ENCODE results near the gene CMTR1. TPM values are rescaled to one million over a fixed set of nuclear protein-coding genes. Genes with fewer than 3 reads are reported as not detected.

The CMTR1 gene
- total RNA-seq, 2 experiments from 2014 or later = 97.7 to 99.7 TPM

- Mint-ChIP-seq H3K27ac (peak overlapping the region; percentile 97), H3K4me1 (peaks cover 65% of the 10 kb centered on the region), H3K9me3 (no peaks in the 10 kb centered on the region), H3K4me3 (no peak overlapping the region), H3K27me3 (no peaks in the 10 kb centered on the region), H3K36me3 (ENCODE audit: low read depth) (peaks cover 7% of the 10 kb centered on the region)
- ChIA-PET CTCF (interaction anchor here (1.2 to 4.6 kb wide), 4 partner anchors 8 to 13 kb away, joined by 3 to 33 read pairs (median 9); no protein-coding TSS in a partner anchor), POLR2A (interaction anchor here (0.7 to 10.5 kb wide), 9 partner anchors 9 to 629 kb away, joined by 3 to 225 read pairs (median 5); partner anchors contain the start of genes CMTR1, TBC1D22B, TMEM217 and ZFAND3)
- DNase-seq = peak; percentile 55
Observed at GRCh38 chr6:37502703-37503291, 69.8 kb downstream of the CMTR1 start.

GRCh38 chr6:37503309-37503965, 70.4 kb downstream of the CMTR1 start:
- Mint-ChIP-seq H3K27me3 (no peaks in the 10 kb centered on the region), H3K9me3 (no peaks in the 10 kb centered on the region), H3K4me3 (no peak overlapping the region), H3K4me1 (peaks cover 65% of the 10 kb centered on the region), H3K27ac (peak overlapping the region; percentile 97), H3K36me3 (ENCODE audit: low read depth) (peaks cover 3% of the 10 kb centered on the region)
- DNase-seq = no peak
- CTCF ChIA-PET = interaction anchor here (0.6 to 4.6 kb wide), 5 partner anchors 9 to 231 kb away, joined by 3 to 33 read pairs (median 6); no protein-coding TSS in a partner anchor
- POLR2A ChIA-PET = interaction anchor here (0.6 to 10.5 kb wide), 9 partner anchors 9 to 630 kb away, joined by 3 to 225 read pairs (median 3); partner anchors contain the start of genes CMTR1, TBC1D22B and TMEM217

- CTCF ChIA-PET = interaction anchor here (0.6 to 1.9 kb wide), 3 partner anchors 10 to 231 kb away, joined by 3 to 6 read pairs (median 4); no protein-coding TSS in a partner anchor
- H3K36me3 Mint-ChIP-seq (ENCODE audit: low read depth) = peaks cover 3% of the 10 kb centered on the region
- H3K27me3 Mint-ChIP-seq = no peaks in the 10 kb centered on the region
- POLR2A ChIA-PET = interaction anchor here (0.6 to 10.5 kb wide), 6 partner anchors 9 to 452 kb away, joined by 3 to 225 read pairs (median 12); partner anchors contain the start of gene CMTR1
- no peaks in the 10 kb centered on the region for H3K9me3 Mint-ChIP-seq
- no peak for DNase-seq
- H3K27ac Mint-ChIP-seq = no peak overlapping the region
- peaks cover 63% of the 10 kb centered on the region for H3K4me1 Mint-ChIP-seq
- no peak overlapping the region for H3K4me3 Mint-ChIP-seq
Observed at GRCh38 chr6:37504024-37504423, 71.0 kb downstream of the CMTR1 start.

GRCh38 chr6:37506479-37506878, 73.5 kb downstream of the CMTR1 start:
- Mint-ChIP-seq H3K27me3 (no peaks in the 10 kb centered on the region), H3K27ac (no peak overlapping the region), H3K36me3 (ENCODE audit: low read depth) (no peaks in the 10 kb centered on the region), H3K9me3 (no peaks in the 10 kb centered on the region), H3K4me1 (peaks cover 45% of the 10 kb centered on the region), H3K4me3 (no peak overlapping the region)
- no peak for DNase-seq
- POLR2A ChIA-PET = interaction anchor here (0.6 to 10.5 kb wide), 2 partner anchors 11 to 74 kb away, joined by 3 to 225 read pairs; partner anchors contain the start of gene CMTR1
- CTCF ChIA-PET = interaction anchor here (0.8 kb wide), 1 partner anchor 59 kb away, joined by 3 read pairs; no protein-coding TSS in a partner anchor

- H3K9me3 Mint-ChIP-seq = no peaks in the 10 kb centered on the region
- H3K27ac Mint-ChIP-seq = no peak overlapping the region
- H3K27me3 Mint-ChIP-seq = no peaks in the 10 kb centered on the region
- ChIA-PET POLR2A (interaction anchor here (10.5 kb wide), 1 partner anchor 10 kb away, joined by 225 read pairs; no protein-coding TSS in a partner anchor), CTCF (interaction anchor here (0.6 to 0.8 kb wide), 2 partner anchors 59 to 610 kb away, joined by 3 read pairs; no protein-coding TSS in a partner anchor)
- no peaks in the 10 kb centered on the region for H3K36me3 Mint-ChIP-seq (ENCODE audit: low read depth)
- DNase-seq = no peak
- H3K4me1 Mint-ChIP-seq = peaks cover 39% of the 10 kb centered on the region
- no peak overlapping the region for H3K4me3 Mint-ChIP-seq
Observed at GRCh38 chr6:37507077-37507476, 74.1 kb downstream of the CMTR1 start.

GRCh38 chr6:37507690-37508421, 74.8 kb downstream of the CMTR1 start:
- POLR2A ChIA-PET = interaction anchor here (1.0 to 10.5 kb wide), 4 partner anchors 8 to 190 kb away, joined by 3 to 225 read pairs (median 6); partner anchors contain the start of genes CCDC167 and MDGA1
- Mint-ChIP-seq H3K27me3 (no peaks in the 10 kb centered on the region), H3K9me3 (no peaks in the 10 kb centered on the region), H3K27ac (peak overlapping the region; percentile 30), H3K4me3 (no peak overlapping the region), H3K36me3 (ENCODE audit: low read depth) (no peaks in the 10 kb centered on the region), H3K4me1 (peaks cover 32% of the 10 kb centered on the region)
- DNase-seq = peak; percentile 47
- CTCF ChIA-PET = interaction anchor here (0.7 kb wide), 1 partner anchor 185 kb away, joined by 3 read pairs; no protein-coding TSS in a partner anchor

GRCh38 chr6:37511201-37511600, 78.2 kb downstream of the CMTR1 start:
- Mint-ChIP-seq H3K9me3 (no peaks in the 10 kb centered on the region), H3K4me3 (no peak overlapping the region), H3K27ac (no peak overlapping the region), H3K27me3 (no peaks in the 10 kb centered on the region), H3K4me1 (peaks cover 44% of the 10 kb centered on the region), H3K36me3 (ENCODE audit: low read depth) (no peaks in the 10 kb centered on the region)
- ChIA-PET POLR2A (interaction anchor here (1.6 to 1.8 kb wide), 2 partner anchors 9 to 16 kb away, joined by 4 to 6 read pairs; no protein-coding TSS in a partner anchor), CTCF (no interaction called here)
- DNase-seq = no peak

- Mint-ChIP-seq H3K27me3 (no peaks in the 10 kb centered on the region), H3K36me3 (ENCODE audit: low read depth) (no peaks in the 10 kb centered on the region), H3K27ac (no peak overlapping the region), H3K9me3 (no peaks in the 10 kb centered on the region), H3K4me1 (peaks cover 52% of the 10 kb centered on the region), H3K4me3 (no peak overlapping the region)
- ChIA-PET POLR2A (interaction anchor here (1.6 to 1.8 kb wide), 2 partner anchors 10 to 17 kb away, joined by 4 to 6 read pairs; no protein-coding TSS in a partner anchor), CTCF (no interaction called here)
- no peak for DNase-seq
Observed at GRCh38 chr6:37511910-37512399, 78.9 kb downstream of the CMTR1 start.

GRCh38 chr6:37512400-37513011, 79.5 kb downstream of the CMTR1 start:
- Mint-ChIP-seq H3K4me3 (no peak overlapping the region), H3K36me3 (ENCODE audit: low read depth) (no peaks in the 10 kb centered on the region), H3K27ac (no peak overlapping the region), H3K27me3 (no peaks in the 10 kb centered on the region), H3K9me3 (no peaks in the 10 kb centered on the region), H3K4me1 (peaks cover 52% of the 10 kb centered on the region)
- no peak for DNase-seq
- CTCF ChIA-PET = interaction anchor here (0.7 kb wide), 1 partner anchor 43 kb away, joined by 3 read pairs; no protein-coding TSS in a partner anchor
- POLR2A ChIA-PET = interaction anchor here (0.9 to 1.8 kb wide), 2 partner anchors 8 to 11 kb away, joined by 5 to 6 read pairs; no protein-coding TSS in a partner anchor

- ChIA-PET POLR2A (interaction anchor here (0.9 kb wide), 1 partner anchor 9 kb away, joined by 5 read pairs; no protein-coding TSS in a partner anchor), CTCF (no interaction called here)
- Mint-ChIP-seq H3K36me3 (ENCODE audit: low read depth) (no peaks in the 10 kb centered on the region), H3K27ac (peak overlapping the region; percentile 32), H3K27me3 (no peaks in the 10 kb centered on the region), H3K4me1 (peaks cover 55% of the 10 kb centered on the region), H3K4me3 (no peak overlapping the region), H3K9me3 (no peaks in the 10 kb centered on the region)
- DNase-seq = no peak
Observed at GRCh38 chr6:37513155-37513554, 80.1 kb downstream of the CMTR1 start.

- H3K27ac Mint-ChIP-seq = peak overlapping the region; percentile 32
Observed at GRCh38 chr6:37513576-37513975, 80.6 kb downstream of the CMTR1 start.

More at GRCh38 chr6:37513576-37513975, 80.6 kb downstream of the CMTR1 start:
- peaks cover 55% of the 10 kb centered on the region for H3K4me1 Mint-ChIP-seq
- no peak overlapping the region for H3K4me3 Mint-ChIP-seq
- DNase-seq = no peak
- no peaks in the 10 kb centered on the region for H3K27me3 Mint-ChIP-seq
- CTCF ChIA-PET = interaction anchor here (1.1 kb wide), 1 partner anchor 11 kb away, joined by 12 read pairs; no protein-coding TSS in a partner anchor
- H3K36me3 Mint-ChIP-seq (ENCODE audit: low read depth) = no peaks in the 10 kb centered on the region
- no peaks in the 10 kb centered on the region for H3K9me3 Mint-ChIP-seq
- POLR2A ChIA-PET = interaction anchor here (1.1 to 6.6 kb wide), 3 partner anchors 10 to 184 kb away, joined by 4 to 225 read pairs (median 4); partner anchors contain the start of genes CCDC167 and MDGA1

All from activated CD4-positive, alpha-beta memory T cell treated with anti-CD3 and anti-CD28 coated beads, Interleukin-2, amount 10 ng/mL, durations not matched to agents 7 days and 5 days (primary cell).